ENCODE results near the gene NECTIN3. TPM values are rescaled to one million over a fixed set of nuclear protein-coding genes. Genes with fewer than 3 reads are reported as not detected.

NECTIN3 gene
- total RNA-seq, 2 experiments from 2014 or later: 0.22 TPM; not detected in 1

GRCh38 chr3:111103807-111104206 is 32.2 kb downstream of the NECTIN3 start:
- no peak overlapping the region for H3K4me3 ChIP-seq (ENCODE audit: low read depth, low read length, poor library complexity, severe bottlenecking)
- ChIA-PET CTCF (ENCODE audit: unreplicated experiment) (no interaction called here), POLR2A (interaction anchor here (0.7 kb wide), 1 partner anchor 146 kb away, joined by 3 read pairs; no protein-coding TSS in a partner anchor)
- no peaks in the 10 kb centered on the region for H3K9me3 ChIP-seq (ENCODE audit: low read length)
- DNase-seq (ENCODE audit: low spot score): no peak
- H3K4me1 ChIP-seq (ENCODE audit: insufficient read depth, low read length, poor library complexity, severe bottlenecking): no peaks in the 10 kb centered on the region
- TF ChIP-seq EZH2phosphoT487 (IDR thresholded peaks at IDR 0.05; ENCODE audit: borderline replicate concordance, low read depth, low read length) (no peak), CTCF (conservative IDR thresholded peaks at IDR 0.05; ENCODE audit: low read length) (no peak)
- H3K9me2 ChIP-seq (ENCODE audit: insufficient read depth, low read length): no peaks in the 10 kb centered on the region
- H3K79me2 ChIP-seq (ENCODE audit: insufficient read depth, low read depth, low read length): no peaks in the 10 kb centered on the region
- no TSS peak for BruUV-seq (replicated peaks)
- intact Hi-C loops (cut with micrococcal nuclease; ENCODE audit: unreplicated experiment): no loop called here
- no peak overlapping the region for H3K4me2 ChIP-seq (ENCODE audit: low read length)
- no peaks in the 10 kb centered on the region for H4K20me1 ChIP-seq (ENCODE audit: insufficient read depth, low read length)
- H2AFZ ChIP-seq (ENCODE audit: low read length): no peak overlapping the region
- no peaks in the 10 kb centered on the region for H3K36me3 ChIP-seq (ENCODE audit: insufficient read depth, low read length)
- H3K27ac ChIP-seq (ENCODE audit: low read depth, low read length, poor library complexity, severe bottlenecking): no peak overlapping the region

GRCh38 chr3:111106993-111107661 is 35.5 kb downstream of the NECTIN3 start:
- Histone ChIP-seq H3K79me2 (ENCODE audit: insufficient read depth, low read depth, low read length) (no peaks in the 10 kb centered on the region), H2AFZ (ENCODE audit: low read length) (no peak overlapping the region), H3K27ac (ENCODE audit: low read depth, low read length, poor library complexity, severe bottlenecking) (no peak overlapping the region), H3K4me1 (ENCODE audit: insufficient read depth, low read length, poor library complexity, severe bottlenecking) (no peaks in the 10 kb centered on the region), H3K9me3 (ENCODE audit: low read length) (no peaks in the 10 kb centered on the region), H3K4me3 (ENCODE audit: low read depth, low read length, poor library complexity, severe bottlenecking) (no peak overlapping the region), H3K4me2 (ENCODE audit: low read length) (no peak overlapping the region), H3K36me3 (ENCODE audit: insufficient read depth, low read length) (no peaks in the 10 kb centered on the region), H3K9me2 (ENCODE audit: insufficient read depth, low read length) (no peaks in the 10 kb centered on the region), H4K20me1 (ENCODE audit: insufficient read depth, low read length) (no peaks in the 10 kb centered on the region)
- DNase-seq (ENCODE audit: low spot score): no peak
- BruUV-seq (replicated peaks): no TSS peak
- ChIA-PET POLR2A (interaction anchor here (0.6 kb wide), 1 partner anchor 542 kb away, joined by 3 read pairs; no protein-coding TSS in a partner anchor), CTCF (ENCODE audit: unreplicated experiment) (no interaction called here)
- intact Hi-C loops (cut with micrococcal nuclease; ENCODE audit: unreplicated experiment): no loop called here
- TF ChIP-seq EZH2phosphoT487 (IDR thresholded peaks at IDR 0.05; ENCODE audit: borderline replicate concordance, low read depth, low read length) (no peak), CTCF (conservative IDR thresholded peaks at IDR 0.05; ENCODE audit: low read length) (no peak)

- Histone ChIP-seq H3K9me2 (ENCODE audit: insufficient read depth, low read length) (no peaks in the 10 kb centered on the region), H3K9me3 (ENCODE audit: low read length) (no peaks in the 10 kb centered on the region), H3K4me2 (ENCODE audit: low read length) (no peak overlapping the region), H3K4me1 (ENCODE audit: insufficient read depth, low read length, poor library complexity, severe bottlenecking) (no peaks in the 10 kb centered on the region), H2AFZ (ENCODE audit: low read length) (no peak overlapping the region), H3K36me3 (ENCODE audit: insufficient read depth, low read length) (no peaks in the 10 kb centered on the region), H3K79me2 (ENCODE audit: insufficient read depth, low read depth, low read length) (no peaks in the 10 kb centered on the region), H3K4me3 (ENCODE audit: low read depth, low read length, poor library complexity, severe bottlenecking) (no peak overlapping the region), H3K27ac (ENCODE audit: low read depth, low read length, poor library complexity, severe bottlenecking) (no peak overlapping the region), H4K20me1 (ENCODE audit: insufficient read depth, low read length) (no peaks in the 10 kb centered on the region)
- no peak for DNase-seq (ENCODE audit: low spot score)
- intact Hi-C loops (cut with micrococcal nuclease; ENCODE audit: unreplicated experiment): no loop called here
- no TSS peak for BruUV-seq (replicated peaks)
- POLR2A ChIA-PET: interaction anchor here (0.6 kb wide), 1 partner anchor 541 kb away, joined by 3 read pairs; no protein-coding TSS in a partner anchor
- CTCF ChIA-PET (ENCODE audit: unreplicated experiment): no interaction called here
- TF ChIP-seq CTCF (conservative IDR thresholded peaks at IDR 0.05; ENCODE audit: low read length): no peak
- TF ChIP-seq EZH2phosphoT487 (IDR thresholded peaks at IDR 0.05; ENCODE audit: borderline replicate concordance, low read depth, low read length): no peak
These were observed 36.0 kb downstream of the NECTIN3 start for GRCh38 chr3:111107662-111108035.
